Loucy (cell line): ENCODE measurements around the gene ANAPC15.

Experiments
- EZH2phosphoT487 ChIP-seq: fragments of 200-600 bp; IDR thresholded peaks from 2 replicates; pipeline ENCODE4 v1.6.1; 2018; ENCODE audit warnings: antibody characterized with exemption, mild to moderate bottlenecking, moderate library complexity, borderline replicate concordance
- TF ChIP-seq, protein P1 (sequence below): fragments of 200-600 bp; sonication (generic); conservative IDR thresholded peaks from 2 replicates; pipeline ENCODE4 v1.5.1; 2014; ENCODE audit warnings: mild to moderate bottlenecking, antibody characterized with exemption, low read length

DNA sequence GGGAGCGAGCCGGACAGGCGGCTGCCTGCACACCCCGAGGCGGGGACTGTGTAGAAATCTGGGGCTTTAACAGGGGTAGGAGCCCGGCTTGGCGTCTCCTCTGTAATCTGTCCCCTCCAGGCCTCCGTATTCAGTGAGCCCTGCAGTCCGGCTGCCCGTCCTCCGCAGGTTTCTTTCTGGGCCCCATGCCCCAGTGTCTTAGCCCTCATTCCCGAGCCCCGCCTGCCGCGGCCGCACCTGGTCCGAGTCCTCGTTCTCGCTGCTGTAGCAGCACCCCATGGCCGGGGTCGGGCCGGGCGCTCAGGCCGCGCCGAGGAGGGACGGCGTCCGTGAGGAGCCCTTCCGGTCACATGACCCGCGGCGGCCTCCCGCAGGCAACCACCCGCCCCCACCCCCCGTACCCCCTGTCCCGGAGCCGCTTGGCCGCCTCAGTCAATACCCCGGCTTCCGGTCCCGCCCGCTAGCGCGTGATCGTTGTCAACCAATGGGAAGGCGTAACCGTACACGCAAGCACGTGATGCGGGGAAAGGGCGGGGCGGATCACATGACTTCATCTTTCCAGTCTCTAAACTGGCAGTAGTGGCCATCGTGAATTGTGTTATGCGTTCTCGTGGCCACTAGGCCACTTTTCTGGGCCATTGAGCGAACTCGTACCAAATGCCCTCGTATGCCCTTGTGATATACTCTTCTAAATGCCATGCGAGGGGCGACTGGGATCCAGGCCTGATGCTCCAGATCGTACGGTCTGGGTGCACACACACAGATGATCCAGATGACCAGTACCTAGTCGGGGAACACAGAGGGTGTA is 9.3 kb downstream of the ANAPC15 start, which contains the start of gene LAMTOR1:
- TF ChIP-seq, protein P1, sequence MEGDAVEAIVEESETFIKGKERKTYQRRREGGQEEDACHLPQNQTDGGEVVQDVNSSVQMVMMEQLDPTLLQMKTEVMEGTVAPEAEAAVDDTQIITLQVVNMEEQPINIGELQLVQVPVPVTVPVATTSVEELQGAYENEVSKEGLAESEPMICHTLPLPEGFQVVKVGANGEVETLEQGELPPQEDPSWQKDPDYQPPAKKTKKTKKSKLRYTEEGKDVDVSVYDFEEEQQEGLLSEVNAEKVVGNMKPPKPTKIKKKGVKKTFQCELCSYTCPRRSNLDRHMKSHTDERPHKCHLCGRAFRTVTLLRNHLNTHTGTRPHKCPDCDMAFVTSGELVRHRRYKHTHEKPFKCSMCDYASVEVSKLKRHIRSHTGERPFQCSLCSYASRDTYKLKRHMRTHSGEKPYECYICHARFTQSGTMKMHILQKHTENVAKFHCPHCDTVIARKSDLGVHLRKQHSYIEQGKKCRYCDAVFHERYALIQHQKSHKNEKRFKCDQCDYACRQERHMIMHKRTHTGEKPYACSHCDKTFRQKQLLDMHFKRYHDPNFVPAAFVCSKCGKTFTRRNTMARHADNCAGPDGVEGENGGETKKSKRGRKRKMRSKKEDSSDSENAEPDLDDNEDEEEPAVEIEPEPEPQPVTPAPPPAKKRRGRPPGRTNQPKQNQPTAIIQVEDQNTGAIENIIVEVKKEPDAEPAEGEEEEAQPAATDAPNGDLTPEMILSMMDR: peak; percentile 42
- TF ChIP-seq EZH2phosphoT487: no peak
